ENCODE results near the gene SNX19.
A peak's percentile ranks its signal among the peaks of the same experiment; 100 is the strongest.
"Not testable (repeated sequence)": the region's sequence is repeated elsewhere in the genome, so short reads cannot be mapped to it uniquely, and the experiment has no call there.

The SNX19 gene

GRCh38 chr11:130871616-130872015, 44.7 kb downstream of the SNX19 start:
- no peak for DNase-seq

GRCh38 chr11:130868721-130869390, 47.4 kb downstream of the SNX19 start:
- no peak for DNase-seq

DNA sequence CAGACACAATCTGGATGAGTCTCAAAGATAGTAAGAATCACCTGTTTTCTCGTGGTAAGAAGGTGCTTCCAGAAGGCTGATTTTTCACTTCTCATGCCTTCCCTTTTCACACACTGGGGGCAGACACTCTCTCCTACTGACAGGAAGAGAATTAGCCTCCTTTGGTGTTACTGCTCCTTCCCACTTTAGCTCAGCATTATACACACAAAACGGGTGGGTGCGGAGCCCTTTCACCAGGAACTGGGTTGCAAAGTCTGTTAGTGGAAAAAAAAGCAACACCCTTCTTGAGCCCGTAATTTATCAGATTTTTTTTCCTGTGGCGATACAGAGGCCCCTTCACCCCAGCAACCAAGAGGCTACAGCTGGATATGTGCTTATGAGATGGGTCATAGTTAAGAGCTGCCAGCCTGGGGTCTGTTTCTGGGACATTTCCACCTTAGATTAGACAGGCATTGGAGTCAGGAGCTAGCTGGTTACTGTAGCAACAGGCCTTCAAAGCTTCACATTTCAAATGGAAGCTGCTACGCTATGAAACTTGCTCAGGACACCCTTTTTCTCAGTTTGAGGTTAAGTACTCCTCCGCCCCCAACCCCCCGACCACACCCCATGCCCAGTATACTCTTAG, 48.1 kb downstream of the SNX19 start:
- no peak for DNase-seq

- DNase-seq: no peak
These were observed 49.4 kb downstream of the SNX19 start for GRCh38 chr11:130866831-130867230.

- DNase-seq: no peak
These were observed 50.5 kb downstream of the SNX19 start for GRCh38 chr11:130865774-130866114.

DNA sequence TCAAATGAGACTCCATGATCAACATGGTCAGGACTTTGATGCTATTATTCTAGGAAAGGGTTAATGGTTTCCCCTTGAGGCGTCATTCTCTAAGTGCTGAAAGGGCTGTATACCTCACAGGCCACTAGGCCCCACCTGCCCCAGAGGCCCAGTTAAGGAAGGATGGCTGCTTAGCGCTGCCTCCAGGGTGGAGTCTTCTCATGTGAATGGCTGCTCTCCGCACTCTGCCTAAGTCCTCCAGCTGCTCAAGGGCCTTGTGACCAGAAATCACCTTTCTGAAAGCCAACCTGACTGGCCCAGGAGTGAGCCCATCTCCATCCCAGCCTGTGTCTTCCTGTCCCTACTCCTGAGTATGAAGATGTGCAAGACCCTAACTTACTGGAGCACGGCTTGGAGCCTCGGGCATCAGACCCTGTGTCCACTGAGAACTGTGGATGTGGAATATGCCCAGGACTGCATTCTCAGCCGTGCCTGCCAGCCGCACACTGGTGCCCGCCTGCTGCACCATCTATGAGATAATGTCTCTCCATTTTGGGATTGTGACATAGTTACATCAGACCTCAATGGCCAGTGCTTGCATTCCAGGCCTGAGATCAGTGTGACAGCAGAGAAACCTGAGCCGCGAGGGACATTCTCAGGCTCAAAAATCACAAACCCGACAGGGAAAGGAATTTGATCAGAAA, 51.0 kb downstream of the SNX19 start:
- DNase-seq: no peak

GRCh38 chr11:130861902-130862860, 54.1 kb downstream of the SNX19 start:
- peak; percentile 88 for DNase-seq

GRCh38 chr11:130861283-130861682, 55.0 kb downstream of the SNX19 start:
- DNase-seq: no peak

DNA sequence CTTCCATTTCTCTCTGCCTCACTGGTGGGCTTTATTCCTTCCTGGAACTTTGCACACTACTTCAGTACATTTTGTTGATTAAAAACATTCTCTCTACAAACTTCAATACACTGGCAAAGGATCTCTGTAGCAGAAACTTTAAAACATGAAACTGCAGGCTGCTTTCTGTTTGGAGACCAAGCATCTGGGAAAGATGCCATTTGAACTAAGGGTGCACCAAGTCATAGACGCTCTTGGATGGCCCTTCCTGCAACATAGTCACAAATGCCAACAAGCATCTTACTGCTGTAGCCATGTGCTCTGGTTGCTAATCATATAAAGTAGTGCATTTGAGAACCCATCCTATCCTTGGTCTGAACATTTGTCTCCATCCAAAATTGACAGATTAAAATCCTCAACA, 56.4 kb downstream of the SNX19 start:
- no peak for DNase-seq

DNA sequence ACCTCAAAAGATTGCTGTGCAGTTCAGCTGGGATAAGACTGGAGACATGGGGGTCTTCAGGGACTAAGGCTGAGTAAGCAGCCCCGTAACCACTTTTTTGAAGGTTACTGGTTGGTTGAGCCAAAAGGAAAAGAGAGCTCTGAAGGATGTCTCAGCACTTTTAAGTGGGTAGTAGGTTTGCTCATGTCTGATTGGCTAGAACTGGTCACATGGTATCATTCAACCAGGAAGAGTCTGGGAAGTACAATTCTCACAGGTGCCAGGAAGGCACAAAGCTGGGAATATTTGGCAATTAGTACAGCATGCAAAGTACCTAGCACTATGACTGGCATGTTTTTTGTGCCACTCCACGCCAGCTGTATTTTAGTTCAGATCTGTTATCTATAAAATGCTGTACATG, 58.1 kb downstream of the SNX19 start:
- no peak for DNase-seq

GRCh38 chr11:130855707-130856106, 60.6 kb downstream of the SNX19 start:
- DNase-seq: not testable (repeated sequence)

DNA sequence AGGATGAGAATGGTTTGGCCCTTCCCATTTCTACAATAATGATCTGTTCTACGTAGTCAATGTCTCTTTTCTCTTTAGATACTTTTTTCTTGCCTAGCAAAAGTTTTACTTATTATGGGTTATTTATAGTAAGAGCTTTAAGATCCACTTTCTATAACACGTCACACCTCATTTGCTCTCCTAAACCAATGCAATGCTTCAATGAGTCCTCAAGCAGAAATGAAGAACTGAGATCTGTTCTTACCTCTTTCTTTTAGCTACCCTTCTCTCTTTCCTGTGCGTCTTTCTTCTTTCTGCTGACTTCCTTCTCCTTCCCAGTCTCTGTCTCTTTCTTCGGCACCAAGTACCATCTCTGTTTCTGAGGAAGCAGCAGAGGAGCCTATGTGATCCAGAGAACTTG, 61.8 kb downstream of the SNX19 start:
- no peak for DNase-seq

DNA sequence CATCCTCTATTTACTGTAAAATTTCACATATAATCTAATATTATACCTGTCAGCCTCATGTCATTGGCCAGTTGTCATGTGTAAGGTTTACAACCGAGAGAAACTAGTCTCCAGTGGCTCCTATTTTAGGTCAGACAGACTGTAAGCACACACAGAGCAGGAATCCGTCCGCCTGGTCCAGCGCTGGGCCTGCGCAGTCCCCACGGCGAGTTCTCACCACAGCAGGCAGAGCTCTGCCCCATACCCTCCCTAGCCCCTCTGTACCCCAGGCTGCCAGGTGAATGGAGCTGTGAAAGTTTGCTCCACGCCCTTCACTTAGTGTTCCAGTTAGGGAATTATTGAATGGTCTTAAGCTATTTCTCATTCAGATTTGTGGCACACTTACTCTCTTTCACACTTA, 63.7 kb downstream of the SNX19 start:
- DNase-seq: no peak

DNA sequence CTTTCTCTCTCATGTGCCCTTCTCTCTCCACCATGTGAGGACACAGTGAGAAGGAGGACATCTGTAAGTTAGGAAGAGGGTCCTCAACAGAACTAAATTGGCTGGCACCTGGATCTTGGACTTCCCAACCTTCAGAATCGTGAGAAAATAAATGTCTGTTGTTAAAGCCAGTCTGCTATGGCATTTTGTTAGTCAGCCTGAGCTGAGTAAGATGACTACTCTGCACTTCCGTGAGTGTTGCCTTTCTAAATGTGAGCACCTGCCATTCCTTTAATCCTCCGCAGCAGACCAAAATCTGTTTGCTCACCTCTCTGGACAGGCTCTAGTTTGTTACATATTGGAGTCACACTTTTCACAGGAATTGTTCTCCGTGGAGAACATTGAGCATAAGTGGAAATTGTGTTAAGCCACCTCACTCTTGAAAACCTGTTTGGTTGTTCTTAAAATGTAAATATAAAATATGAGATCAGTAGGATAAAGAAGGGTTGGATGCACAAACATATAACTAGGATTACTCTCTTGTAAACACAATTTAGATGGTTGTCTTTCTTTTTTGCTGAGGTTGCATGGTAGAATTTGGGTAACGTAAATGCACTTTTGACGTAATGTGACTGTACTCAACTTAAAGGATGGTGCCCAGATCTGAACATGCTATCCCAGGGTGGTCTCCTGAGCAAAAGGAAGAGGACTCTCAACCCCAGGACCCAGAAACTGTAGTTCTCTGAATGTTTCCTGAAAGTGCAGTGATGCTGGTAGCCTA, 65.9 kb downstream of the SNX19 start:
- DNase-seq: no peak

- no peak for DNase-seq
These were observed 67.1 kb downstream of the SNX19 start for GRCh38 chr11:130849215-130849568.

DNA sequence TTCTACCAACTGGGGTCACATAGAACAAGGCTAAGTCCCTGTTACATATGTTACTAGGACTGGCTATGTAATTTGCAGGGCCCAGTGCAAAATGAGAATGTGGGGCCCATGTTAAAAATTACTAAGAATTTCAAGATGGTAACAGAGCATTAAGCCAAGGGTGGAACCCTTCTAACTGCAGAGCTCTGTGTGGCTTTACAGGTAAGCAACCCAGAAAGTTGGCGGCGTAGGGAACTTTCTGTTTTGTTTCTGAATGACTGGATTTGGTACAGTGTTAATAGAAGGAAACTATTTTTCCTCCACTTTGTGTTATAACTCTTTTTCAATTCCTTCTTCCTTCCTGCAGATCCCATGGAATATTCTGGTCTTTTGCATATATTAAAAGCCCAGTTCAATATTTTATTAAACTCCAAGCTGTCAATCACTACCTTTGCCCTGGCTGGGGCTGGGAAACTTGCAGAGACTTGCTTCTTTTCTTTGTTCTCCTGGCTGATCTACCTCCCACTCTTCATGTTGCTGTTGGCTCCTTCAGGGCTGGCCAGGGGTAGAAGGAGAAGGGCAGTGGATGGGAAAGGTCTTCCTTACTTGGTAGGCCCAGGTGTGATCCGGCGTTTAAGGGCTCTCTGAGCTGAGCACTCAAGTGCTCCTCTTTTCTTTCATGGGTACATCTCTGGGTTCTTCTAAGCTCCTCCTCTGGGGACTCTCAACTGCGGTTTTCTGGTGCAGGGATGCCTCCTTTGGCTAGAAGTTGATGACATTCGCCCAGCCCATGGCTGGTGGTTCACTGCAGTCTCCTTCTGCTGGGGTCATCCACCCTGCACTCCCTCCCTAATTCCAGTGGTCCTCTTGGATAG, 67.7 kb downstream of the SNX19 start:
- peak; percentile 50 for DNase-seq

DNA sequence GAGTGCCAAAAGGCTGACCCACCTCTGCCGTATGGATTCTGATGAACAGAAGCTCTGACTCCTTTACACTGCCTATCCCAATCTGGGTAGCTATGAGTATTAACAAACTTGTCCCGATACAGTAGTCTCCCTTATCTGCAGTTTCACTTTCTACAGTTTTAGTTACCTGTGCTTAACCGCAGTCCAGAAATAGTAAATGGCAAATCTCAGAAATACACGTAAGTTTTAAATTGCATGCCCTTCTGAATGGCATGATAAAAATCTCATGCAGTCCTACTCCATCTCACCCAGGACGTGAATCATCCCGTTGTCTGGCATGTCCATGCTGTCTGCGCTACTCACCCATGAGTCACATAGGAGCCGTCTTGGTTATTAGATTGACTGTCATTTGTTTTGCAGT, 68.8 kb downstream of the SNX19 start:
- DNase-seq: no peak

DNA sequence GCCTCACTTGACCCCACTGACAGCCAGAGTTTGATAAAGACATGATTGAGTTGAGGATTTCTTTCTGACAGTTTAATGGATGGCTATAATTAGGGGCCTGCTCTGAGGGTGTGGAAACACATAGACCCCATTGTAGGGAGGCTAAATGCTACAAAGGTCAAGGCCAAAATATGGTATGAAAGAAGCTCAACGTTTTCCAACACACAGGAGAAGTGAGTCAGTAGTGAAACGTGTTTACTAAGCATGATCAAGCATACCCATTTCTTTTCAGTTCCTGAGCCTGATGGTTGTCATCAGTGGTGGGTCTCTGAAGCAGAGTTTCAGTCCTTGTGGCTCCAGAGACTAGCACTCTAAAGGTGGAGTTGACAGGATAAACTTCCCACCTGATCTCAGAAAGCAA, 69.7 kb downstream of the SNX19 start:
- no peak for DNase-seq

- no peak for DNase-seq
These were observed 74.3 kb downstream of the SNX19 start for GRCh38 chr11:130842001-130842400.

DNA sequence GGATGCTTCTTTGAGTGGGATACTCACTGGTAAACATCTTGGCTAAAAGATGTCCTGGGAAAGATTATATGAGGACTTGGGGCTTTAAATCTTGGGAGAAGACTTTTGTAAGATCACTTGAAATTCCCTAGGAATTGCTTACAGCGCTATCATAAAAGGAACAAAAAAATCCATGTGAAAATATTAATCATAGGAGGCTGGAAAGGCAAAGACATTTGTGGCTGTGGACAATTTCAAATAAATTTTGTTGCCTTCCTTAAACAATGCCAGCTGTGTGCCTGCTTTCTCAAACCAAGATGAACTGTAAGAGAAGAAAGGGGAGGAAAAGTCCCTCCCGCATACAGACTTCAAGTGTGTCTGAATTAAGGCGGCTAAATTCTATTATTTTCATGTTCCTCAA, 75.6 kb downstream of the SNX19 start:
- no peak for DNase-seq

- DNase-seq: no peak
These were observed 76.2 kb downstream of the SNX19 start for GRCh38 chr11:130839981-130840666.
